Naive thymus-derived CD8-positive, alpha-beta T cell (primary cell): ENCODE results near the gene TMEM169. TPM values are rescaled to one million over a fixed set of nuclear protein-coding genes. Genes with fewer than 3 reads are reported as not detected.
A peak's percentile ranks its signal among the peaks of the same experiment; 100 is the strongest.

ENCODE experiments used
- ATAC-seq, 2 donors: fragments of 150-1000 bp; cut with Tn5 transposase in 1 of 2; sonication (Bioruptor Pico), chemical (Tn5 transposase) in 1 of 2; 1 replicate in 1 of 2; 2 replicates in 1 of 2; pipeline ENCODE4 v1.10.0; 2021; ENCODE audit warnings: mild to moderate bottlenecking in 2 of 2, moderate library complexity in 2 of 2
- POLR2A ChIA-PET: fragments of 350-600 bp; sonication (Branson Sonifier 250); formaldehyde crosslinking; loops from one replicate; lab custom pipeline; 2021; ENCODE audit warnings: antibody characterized with exemption; lab: Charles Lee
- DNase-seq, 10 donors: peaks; one replicate each; pipeline versions ENCODE4 v3.0.0 to v3.0.0-alpha.2; 2020 to 2022
- H3K27ac Mint-ChIP-seq, 10 donors: one replicate each; pipeline ENCODE4 v1.8.0; 2020 to 2022; ENCODE audit warnings: mild to moderate bottlenecking in 10 of 10, mixed read lengths in 10 of 10, moderate library complexity in 4 of 10, inconsistent platforms in 1 of 10
- H3K27me3 Mint-ChIP-seq, 5 donors: one replicate each; pipeline ENCODE4 v1.8.0; 2021 to 2022; ENCODE audit warnings: mixed read lengths in 5 of 5
- H3K36me3 Mint-ChIP-seq, 3 donors: one replicate each; pipeline ENCODE4 v1.8.0; 2020 to 2022; ENCODE audit warnings: mixed read lengths in 3 of 3, mild to moderate bottlenecking in 2 of 3, inconsistent platforms in 1 of 3
- H3K4me1 Mint-ChIP-seq, 4 donors: one replicate each; pipeline ENCODE4 v1.8.0; 2021 to 2022; ENCODE audit warnings: mixed read lengths in 4 of 4
- H3K4me3 Mint-ChIP-seq, 10 donors: one replicate each; pipeline ENCODE4 v1.8.0; 2020 to 2022; ENCODE audit warnings: mild to moderate bottlenecking in 10 of 10, mixed read lengths in 10 of 10, moderate library complexity in 6 of 10, inconsistent platforms in 1 of 10
- H3K9me3 Mint-ChIP-seq, 9 donors: one replicate each; pipeline ENCODE4 v1.8.0; 2020 to 2022; ENCODE audit warnings: mixed read lengths in 9 of 9, mild to moderate bottlenecking in 3 of 9, inconsistent platforms in 1 of 9, moderate library complexity in 1 of 9
- polyA plus RNA-seq, 3 donors: library from polyadenylated mRNA; unstranded; fragments of 300-500 nt; fragmentation: Illumina TruSeq; gene quantifications; one replicate each; pipeline ENCODE4 v1.2.3, GENCODE V29; 2021
- total RNA-seq, 8 experiments: library from RNA in 2 of 8; stranded (reverse) in 2 of 8; gene quantifications; one replicate each; pipeline ENCODE4 v1.2.3 and lab custom pipeline; 2021 to 2026

The TMEM169 gene, protein sequence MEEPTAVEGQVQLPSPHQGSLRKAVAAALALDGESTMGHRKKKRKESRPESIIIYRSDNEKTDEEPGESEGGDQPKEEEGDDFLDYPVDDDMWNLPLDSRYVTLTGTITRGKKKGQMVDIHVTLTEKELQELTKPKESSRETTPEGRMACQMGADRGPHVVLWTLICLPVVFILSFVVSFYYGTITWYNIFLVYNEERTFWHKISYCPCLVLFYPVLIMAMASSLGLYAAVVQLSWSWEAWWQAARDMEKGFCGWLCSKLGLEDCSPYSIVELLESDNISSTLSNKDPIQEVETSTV
- 1 to 10 TPM; 2.6 to 4.1 TPM for total RNA-seq
- 1 to 10 TPM in 2 of 3 donors, under 1 TPM in 1; 0.73 to 2.0 (median 1.8) TPM for polyA plus RNA-seq
- 0.25 to 4.5 (median 2.2) reads per million in 6 experiments for total RNA-seq (lab: John Stamatoyannopoulos, UW)

GRCh38 chr2:216081487-216082116 is at the start of gene TMEM169, which contains the start of gene PECR:
Gene TMEM169, plus strand, starts transcription at chr2:216081919. Its CDS starts 14,045 bp downstream, at chr2:216095964.
Gene PECR, minus strand, starts transcription at chr2:216081809. Its CDS starts 68 bp downstream, at chr2:216081741.
- H3K4me3 Mint-ChIP-seq = peak within 1 kb of the TSS; percentile 86 to 99 (median 93)

DNA sequence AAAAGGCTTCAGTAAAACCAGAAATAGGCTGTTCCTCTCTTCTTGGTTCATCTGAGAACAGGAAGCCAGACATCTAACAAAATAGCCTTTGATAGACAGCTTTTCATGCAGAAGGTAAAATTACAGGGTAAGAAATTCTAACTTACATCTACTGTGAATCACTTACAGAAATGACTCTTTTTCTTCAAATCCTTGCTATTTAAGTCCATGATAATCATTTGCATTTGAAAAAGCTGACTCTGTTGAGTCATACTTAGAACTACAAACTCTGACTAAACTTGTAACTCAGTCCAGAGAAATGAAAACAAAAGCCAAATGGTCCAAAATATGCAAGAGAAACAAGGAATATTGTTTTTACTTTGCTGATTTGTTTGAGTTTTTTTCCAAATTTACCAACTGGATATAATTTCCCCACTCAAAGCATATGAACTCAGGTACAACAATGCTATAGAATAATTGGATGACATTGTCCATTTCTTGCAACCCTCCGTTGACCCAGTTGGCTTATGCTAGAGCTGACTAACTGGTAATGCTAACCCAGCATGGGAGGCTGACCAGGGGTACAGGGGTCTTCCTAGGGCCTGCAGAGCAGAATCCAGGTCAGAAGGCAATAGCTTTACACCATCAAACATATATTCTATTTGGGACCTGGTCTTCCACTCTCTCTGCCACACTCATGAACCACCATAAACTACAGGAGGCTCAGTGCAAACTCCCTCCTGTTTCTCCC is 49.6 kb upstream of the TMEM169 start:
- H3K4me3 Mint-ChIP-seq = peak overlapping the region in 5 of 10 donors; percentile 1 to 52 (median 17)
- ATAC-seq (no peak), DNase-seq (peak in 1 of 10 donors; percentile 7)
- no peaks in the 10 kb centered on the region for H3K27me3 Mint-ChIP-seq
- POLR2A ChIA-PET = no interaction called here
- peaks cover 0 to 35% (median 14%) of the 10 kb centered on the region in 3 donors for H3K36me3 Mint-ChIP-seq
- peak overlapping the region in 5 of 10 donors; percentile 10 to 68 (median 54) for H3K27ac Mint-ChIP-seq
- no peaks in the 10 kb centered on the region for H3K9me3 Mint-ChIP-seq
- peaks cover 14 to 28% (median 21%) of the 10 kb centered on the region in 4 donors for H3K4me1 Mint-ChIP-seq

More at GRCh38 chr2:216081487-216082116, at the start of gene TMEM169, which contains the start of gene PECR:
- DNase-seq (peak; percentile 37 to 82 (median 66)), ATAC-seq (peak; percentile 80 to 86)
- no peaks in the 10 kb centered on the region for H3K27me3 Mint-ChIP-seq
- no peaks in the 10 kb centered on the region for H3K36me3 Mint-ChIP-seq
- peak within 1 kb of the TSS; percentile 86 to 98 (median 94) for H3K27ac Mint-ChIP-seq
- H3K9me3 Mint-ChIP-seq = no peaks in the 10 kb centered on the region
- peaks cover 24 to 70% (median 60%) of the 10 kb centered on the region in 4 donors for H3K4me1 Mint-ChIP-seq
- POLR2A ChIA-PET = interaction anchor here (0.6 to 5.9 kb wide), 10 partner anchors 9 to 77 kb away, joined by 3 to 96 read pairs (median 6); partner anchors contain the start of gene XRCC5

DNA sequence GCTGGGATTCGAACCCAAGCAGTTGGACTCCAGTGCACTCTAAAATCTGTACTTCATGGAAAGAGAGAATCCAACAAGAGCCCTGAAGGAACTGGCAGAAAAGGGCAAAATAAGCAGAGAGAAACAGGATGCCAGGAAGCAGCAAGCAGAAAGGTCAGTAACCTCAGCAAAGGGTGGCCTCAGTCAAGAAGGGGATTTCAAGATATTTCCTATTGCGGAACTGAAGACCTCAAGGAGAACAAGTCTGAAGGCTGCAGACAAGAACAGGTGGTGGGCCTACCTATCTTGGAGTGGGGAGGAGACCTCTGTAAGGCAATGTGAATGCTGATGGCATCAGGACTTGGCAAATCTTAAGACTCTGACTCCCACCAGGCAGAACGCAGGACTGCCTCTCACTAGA is 48.3 kb upstream of the TMEM169 start:
- Mint-ChIP-seq H3K36me3 (peaks cover 0 to 39% (median 20%) of the 10 kb centered on the region in 3 donors), H3K9me3 (no peaks in the 10 kb centered on the region), H3K27me3 (no peaks in the 10 kb centered on the region), H3K4me1 (peaks cover 14 to 28% (median 21%) of the 10 kb centered on the region in 4 donors), H3K27ac (peak overlapping the region in 1 of 10 donors; percentile 29), H3K4me3 (no peak overlapping the region)
- POLR2A ChIA-PET = interaction anchor here (1.5 kb wide), 1 partner anchor 48 kb away, joined by 3 read pairs; the partner anchor contains the start of genes PECR and TMEM169
- DNase-seq (no peak), ATAC-seq (no peak)

DNA sequence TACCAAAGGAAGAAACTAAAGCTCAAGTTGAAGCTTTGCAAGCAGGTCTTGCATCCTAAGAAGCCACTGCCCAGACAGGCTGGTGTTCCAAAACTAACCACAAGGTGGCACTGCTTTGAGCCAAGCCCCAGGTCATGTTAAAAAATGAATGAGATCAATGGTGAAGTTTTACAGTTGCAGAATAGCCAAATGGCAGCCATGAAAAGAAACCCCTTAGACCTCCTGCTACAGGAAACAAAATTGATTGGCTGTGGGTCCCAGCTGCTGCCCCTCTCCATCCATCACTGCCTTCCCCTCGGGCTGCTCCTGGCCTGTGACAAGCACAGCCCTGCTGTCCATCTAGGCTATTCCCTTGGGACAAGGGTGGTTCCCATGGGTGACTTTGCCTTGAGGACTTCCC is 47.7 kb upstream of the TMEM169 start:
- no peak overlapping the region for H3K4me3 Mint-ChIP-seq
- peak overlapping the region in 3 of 10 donors; percentile 14 to 33 (median 14) for H3K27ac Mint-ChIP-seq
- peak; percentile 79 to 83 for ATAC-seq
- peaks cover 14 to 28% (median 21%) of the 10 kb centered on the region in 4 donors for H3K4me1 Mint-ChIP-seq
- peak; percentile 49 to 87 (median 70) for DNase-seq
- POLR2A ChIA-PET = interaction anchor here (1.5 kb wide), 1 partner anchor 47 kb away, joined by 3 read pairs; the partner anchor contains the start of genes PECR and TMEM169
- H3K9me3 Mint-ChIP-seq = no peaks in the 10 kb centered on the region
- H3K36me3 Mint-ChIP-seq = peaks cover 0 to 42% (median 18%) of the 10 kb centered on the region in 3 donors
- H3K27me3 Mint-ChIP-seq = no peaks in the 10 kb centered on the region

- no peak for ATAC-seq
- Mint-ChIP-seq H3K27me3 (no peaks in the 10 kb centered on the region), H3K36me3 (peaks cover 0 to 62% (median 18%) of the 10 kb centered on the region in 3 donors), H3K9me3 (no peaks in the 10 kb centered on the region), H3K4me1 (peaks cover 0 to 2% (median under 1%) of the 10 kb centered on the region in 4 donors), H3K4me3 (no peak overlapping the region), H3K27ac (peak overlapping the region in 3 of 10 donors; percentile 10 to 72 (median 47))
- POLR2A ChIA-PET = no interaction called here
- DNase-seq = no peak
Measured at GRCh38 chr2:216039918-216040317, 41.8 kb upstream of the TMEM169 start.

- H3K4me1 Mint-ChIP-seq = peaks cover 0 to 2% (median 0%) of the 10 kb centered on the region in 4 donors
- H3K9me3 Mint-ChIP-seq = no peaks in the 10 kb centered on the region
- DNase-seq (no peak), ATAC-seq (no peak)
- POLR2A ChIA-PET = no interaction called here
- H3K27ac Mint-ChIP-seq = peak overlapping the region in 1 of 10 donors; percentile 14
- no peaks in the 10 kb centered on the region for H3K27me3 Mint-ChIP-seq
- peaks cover 0 to 62% (median 18%) of the 10 kb centered on the region in 3 donors for H3K36me3 Mint-ChIP-seq
- no peak overlapping the region for H3K4me3 Mint-ChIP-seq
Measured at GRCh38 chr2:216041438-216041837, 40.3 kb upstream of the TMEM169 start.

- peaks cover 0 to 2% (median 0%) of the 10 kb centered on the region in 4 donors for H3K4me1 Mint-ChIP-seq
- ATAC-seq (no peak), DNase-seq (no peak)
- no peaks in the 10 kb centered on the region for H3K27me3 Mint-ChIP-seq
- H3K9me3 Mint-ChIP-seq = no peaks in the 10 kb centered on the region
- H3K27ac Mint-ChIP-seq = no peak overlapping the region
- no peak overlapping the region for H3K4me3 Mint-ChIP-seq
- POLR2A ChIA-PET = interaction anchor here (1.1 kb wide), 1 partner anchor 9 kb away, joined by 3 read pairs; no protein-coding TSS in a partner anchor
- H3K36me3 Mint-ChIP-seq = peaks cover 0 to 56% (median 14%) of the 10 kb centered on the region in 3 donors
Measured at GRCh38 chr2:216043949-216044348, 37.8 kb upstream of the TMEM169 start.

DNA sequence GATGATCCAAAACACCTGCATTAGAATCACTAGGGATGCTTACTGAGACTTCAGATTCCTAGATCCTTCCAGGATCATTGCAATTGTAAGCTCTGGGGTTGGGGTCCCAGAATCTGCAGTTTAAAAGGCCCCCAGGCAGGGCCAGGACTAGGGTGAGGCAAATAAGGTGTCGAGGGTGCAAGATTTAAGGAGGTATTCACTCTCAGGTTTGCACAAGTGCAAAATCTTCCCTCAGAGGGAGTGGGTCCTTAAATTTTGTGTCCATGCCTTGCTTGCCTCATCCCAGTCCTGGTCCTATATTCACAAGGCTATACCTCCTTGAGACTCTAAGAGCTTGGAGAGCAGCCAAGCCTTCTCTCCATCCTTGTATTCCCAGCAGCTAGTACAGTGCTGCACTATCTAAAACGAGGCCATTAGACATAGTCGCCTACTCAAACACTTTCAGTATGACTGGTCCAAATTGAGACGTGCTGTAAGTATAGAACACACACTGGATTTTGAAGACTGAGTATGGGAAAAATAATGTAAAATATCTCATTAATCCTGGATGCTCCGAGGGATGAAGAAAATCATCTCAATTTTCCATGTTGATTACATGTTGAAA is 36.7 kb upstream of the TMEM169 start:
- DNase-seq (no peak), ATAC-seq (no peak)
- POLR2A ChIA-PET = no interaction called here
- Mint-ChIP-seq H3K4me3 (no peak overlapping the region), H3K27ac (peak overlapping the region in 1 of 10 donors; percentile 31), H3K36me3 (peaks cover 0 to 55% (median 13%) of the 10 kb centered on the region in 3 donors), H3K9me3 (no peaks in the 10 kb centered on the region), H3K4me1 (peaks cover 0 to 2% (median 0%) of the 10 kb centered on the region in 4 donors), H3K27me3 (no peaks in the 10 kb centered on the region)

DNA sequence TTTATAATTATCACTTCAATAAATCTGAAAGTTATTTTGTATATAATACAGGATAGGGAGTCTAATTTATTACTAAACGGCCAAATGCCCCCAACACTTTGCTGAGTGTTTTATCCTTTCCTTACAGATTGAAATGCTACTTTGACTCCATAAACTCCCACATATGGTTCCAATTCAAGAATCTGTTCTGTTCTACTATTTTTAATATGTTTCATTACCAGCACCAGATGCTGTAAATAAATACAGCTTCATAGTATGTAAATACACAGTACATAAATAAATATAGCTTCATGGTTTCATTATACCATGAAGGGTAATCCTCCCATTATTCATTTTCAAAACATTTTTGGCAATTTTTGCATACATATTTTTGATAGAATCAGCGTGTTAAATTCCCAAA is 34.3 kb upstream of the TMEM169 start:
- ATAC-seq (no peak), DNase-seq (no peak)
- H3K4me1 Mint-ChIP-seq = peaks cover 0 to 2% (median 0%) of the 10 kb centered on the region in 4 donors
- H3K27me3 Mint-ChIP-seq = no peaks in the 10 kb centered on the region
- peaks cover 0 to 53% (median 21%) of the 10 kb centered on the region in 3 donors for H3K36me3 Mint-ChIP-seq
- no peaks in the 10 kb centered on the region for H3K9me3 Mint-ChIP-seq
- H3K27ac Mint-ChIP-seq = no peak overlapping the region
- POLR2A ChIA-PET = no interaction called here
- H3K4me3 Mint-ChIP-seq = no peak overlapping the region

DNA sequence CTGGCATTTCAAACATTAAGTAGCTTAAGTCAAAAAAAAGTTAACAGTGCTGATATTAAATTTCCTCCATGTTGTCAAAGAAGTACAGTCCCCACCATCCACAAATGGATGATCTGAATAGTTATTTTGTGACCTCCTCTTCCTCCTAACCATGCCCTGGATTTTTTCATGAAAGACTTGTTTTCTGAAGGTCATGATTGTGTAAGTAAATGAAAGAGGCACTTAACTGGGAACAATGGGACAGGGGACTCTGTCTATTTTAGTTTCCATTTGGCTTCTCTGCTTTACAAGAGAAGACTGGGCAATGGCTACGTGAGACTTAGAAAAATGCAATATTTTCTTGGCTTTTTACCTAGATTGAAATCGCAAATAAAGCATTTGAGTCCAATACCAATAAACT is 32.3 kb upstream of the TMEM169 start:
- Mint-ChIP-seq H3K27ac (no peak overlapping the region), H3K27me3 (no peaks in the 10 kb centered on the region), H3K4me3 (no peak overlapping the region), H3K9me3 (no peaks in the 10 kb centered on the region), H3K36me3 (peaks cover 0 to 38% (median 16%) of the 10 kb centered on the region in 3 donors), H3K4me1 (no peaks in the 10 kb centered on the region)
- no peak for DNase-seq
- ATAC-seq = no peak
- POLR2A ChIA-PET = interaction anchor here (0.7 kb wide), 1 partner anchor 14 kb away, joined by 6 read pairs; no protein-coding TSS in a partner anchor

GRCh38 chr2:216051350-216051749 is 30.4 kb upstream of the TMEM169 start:
- no peaks in the 10 kb centered on the region for H3K27me3 Mint-ChIP-seq
- no peak overlapping the region for H3K27ac Mint-ChIP-seq
- peaks cover 0 to 8% (median 4%) of the 10 kb centered on the region in 4 donors for H3K4me1 Mint-ChIP-seq
- ATAC-seq (no peak), DNase-seq (no peak)
- no peaks in the 10 kb centered on the region for H3K9me3 Mint-ChIP-seq
- no peak overlapping the region for H3K4me3 Mint-ChIP-seq
- POLR2A ChIA-PET = interaction anchor here (0.7 kb wide), 2 partner anchors 75 to 132 kb away, joined by 3 to 5 read pairs; no protein-coding TSS in a partner anchor
- H3K36me3 Mint-ChIP-seq = peaks cover 0 to 36% (median 21%) of the 10 kb centered on the region in 3 donors
